HG02884 (cell line): ENCODE results near the gene DAND5.

Experiments used
- ATAC-seq: cut with Tn5 transposase; IDR thresholded peaks from one replicate; pipeline ENCODE4 v1.9.1; 2021; ENCODE audit warnings: mild to moderate bottlenecking, moderate library complexity; ENCODE audit not compliant: unreplicated experiment

The DAND5 gene

DNA sequence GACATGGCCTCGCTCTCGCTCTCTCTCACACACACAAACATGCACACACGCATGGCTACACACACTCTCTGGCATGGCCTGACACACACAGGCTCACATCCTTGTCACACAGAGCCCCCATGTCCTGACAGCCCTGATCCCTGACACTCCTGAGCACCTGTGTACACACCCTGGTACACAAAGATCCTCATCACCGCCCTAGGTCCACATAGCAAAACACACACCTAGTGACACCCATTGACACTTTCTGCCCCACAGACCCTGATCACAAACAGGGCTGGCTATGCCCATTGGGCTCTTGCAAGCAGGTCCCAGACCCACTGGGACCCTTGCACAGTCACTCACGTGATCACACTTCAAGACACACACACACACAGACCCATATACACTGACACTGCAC is 21.9 kb downstream of the DAND5 start:
- no peak for ATAC-seq

DNA sequence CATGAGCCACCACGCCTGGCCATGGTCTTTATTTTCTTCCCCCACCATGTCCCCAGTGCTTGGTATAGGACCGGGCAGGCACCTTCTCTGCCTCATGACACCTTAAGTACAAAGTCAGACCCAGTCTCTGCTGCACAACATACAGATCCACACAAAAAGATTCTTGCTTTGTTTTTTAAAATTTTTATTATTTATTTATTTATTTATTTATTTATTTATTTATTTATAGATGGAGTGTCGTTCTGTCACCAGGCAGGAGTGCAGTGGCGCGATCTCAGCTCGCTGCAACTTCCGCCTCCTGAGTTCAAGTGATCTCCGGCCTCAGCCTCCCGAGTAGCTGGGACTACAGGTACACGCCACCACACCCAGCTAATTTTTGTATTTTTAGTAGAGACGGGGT is 23.4 kb downstream of the DAND5 start:
- ATAC-seq = no peak

DNA sequence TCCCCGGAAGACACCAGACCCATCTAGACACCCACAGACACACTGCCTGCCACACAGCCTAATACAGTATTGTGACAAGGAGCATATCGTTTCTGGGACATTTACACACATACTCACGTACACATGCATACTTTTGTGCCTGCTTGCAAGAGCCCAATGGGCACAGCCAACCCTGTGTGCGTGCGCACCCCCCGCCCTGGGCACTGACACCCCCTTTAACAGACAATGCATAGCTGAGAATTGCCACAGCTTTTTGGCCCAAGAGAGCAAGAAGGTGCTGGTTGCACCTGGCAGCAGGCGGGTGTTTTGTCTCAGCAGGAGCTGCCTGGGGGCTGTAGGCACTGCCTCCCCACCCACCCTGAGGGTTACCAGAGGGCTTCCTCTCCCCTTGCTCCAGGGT is 24.2 kb downstream of the DAND5 start:
- ATAC-seq = no peak

DNA sequence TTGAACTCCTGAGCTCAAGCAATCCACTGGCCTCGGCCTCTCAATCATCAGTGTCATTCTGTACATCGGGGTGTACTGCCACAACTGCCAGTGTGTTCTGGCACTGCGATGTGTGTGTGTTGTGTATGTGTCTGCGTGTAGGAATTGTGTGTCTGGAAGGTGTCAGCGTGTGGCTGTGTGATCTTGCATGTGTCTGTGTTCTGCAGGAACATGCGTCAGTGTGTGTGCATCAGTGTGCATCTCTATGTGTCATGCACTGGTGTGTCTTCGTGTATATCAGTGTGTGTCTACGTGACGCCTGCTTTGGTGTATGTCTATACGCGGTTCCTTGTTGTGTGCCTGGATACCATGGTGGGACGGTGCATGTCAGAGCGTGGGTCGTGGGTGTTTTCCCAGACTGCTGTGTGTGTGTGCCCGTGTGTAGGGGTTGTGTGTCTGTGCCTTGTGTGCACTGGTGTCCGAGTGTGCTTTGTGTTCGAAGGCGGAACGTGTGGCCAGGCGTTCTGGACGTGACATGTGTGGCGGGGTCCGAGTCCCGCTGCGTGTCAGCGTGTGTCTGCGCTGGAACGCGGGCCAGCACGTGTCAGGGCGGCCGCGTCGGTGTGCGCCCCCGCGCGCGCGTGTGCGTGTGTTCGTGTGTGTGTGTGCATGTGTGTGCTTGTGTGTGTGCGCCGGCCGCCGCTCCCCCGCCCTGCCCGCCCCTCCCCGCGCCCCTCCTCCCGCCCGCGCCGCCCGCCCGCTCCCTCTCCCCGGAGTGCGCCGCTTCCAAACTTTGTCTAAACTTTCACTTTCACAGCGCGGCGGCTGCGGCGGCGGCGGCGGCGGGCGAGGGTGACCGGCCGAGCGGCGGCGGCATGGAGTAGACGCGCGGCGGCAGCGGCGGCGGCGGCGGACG is 25.6 kb downstream of the DAND5 start, which contains the start of gene NFIX:
NFIX (plus strand) TSS at position 775 of the 895 bp plus-strand sequence. CDS start 363 bp downstream, outside the sequence.
- ATAC-seq = no peak

DNA sequence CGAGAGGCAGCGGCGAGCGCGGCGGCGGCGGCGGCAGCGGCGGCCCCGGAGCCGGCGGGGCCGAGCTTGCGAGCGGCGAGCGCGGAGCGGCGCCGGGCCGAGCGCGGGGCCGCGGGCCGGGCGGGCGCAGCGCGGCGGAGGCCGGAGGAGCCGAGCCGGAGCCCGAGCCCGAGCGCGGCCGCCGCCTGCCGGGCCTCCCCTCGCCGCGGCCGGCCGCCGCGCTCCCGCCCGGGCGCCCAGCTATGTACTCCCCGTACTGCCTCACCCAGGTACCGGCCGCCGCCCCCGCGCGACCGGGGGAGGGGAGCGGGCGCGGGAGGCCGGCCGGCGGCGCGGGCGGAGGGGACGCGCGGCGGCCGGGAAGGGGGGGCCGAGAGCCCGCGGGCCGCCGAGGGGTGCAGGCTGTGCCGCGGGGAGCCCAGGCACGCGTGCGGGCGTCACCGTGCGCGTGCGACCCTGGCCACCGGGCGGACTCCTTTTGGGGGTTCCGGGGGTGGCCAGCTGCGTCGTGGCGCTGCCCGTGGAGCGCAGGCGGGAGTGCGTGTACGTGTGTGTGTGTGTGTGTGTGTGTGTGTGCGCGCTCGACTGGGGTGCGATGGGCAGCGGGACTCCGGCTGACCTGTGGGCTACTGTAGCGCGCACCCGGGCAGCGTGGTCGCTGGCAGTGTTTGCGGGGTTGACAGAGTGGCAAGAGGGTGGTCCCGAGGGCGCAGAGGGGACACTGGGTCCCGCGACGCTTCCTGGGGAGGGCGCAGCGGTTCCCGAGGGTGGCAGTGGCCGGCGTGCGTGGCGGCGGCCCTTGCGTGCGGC is 26.4 kb downstream of the DAND5 start:
- no peak for ATAC-seq

DNA sequence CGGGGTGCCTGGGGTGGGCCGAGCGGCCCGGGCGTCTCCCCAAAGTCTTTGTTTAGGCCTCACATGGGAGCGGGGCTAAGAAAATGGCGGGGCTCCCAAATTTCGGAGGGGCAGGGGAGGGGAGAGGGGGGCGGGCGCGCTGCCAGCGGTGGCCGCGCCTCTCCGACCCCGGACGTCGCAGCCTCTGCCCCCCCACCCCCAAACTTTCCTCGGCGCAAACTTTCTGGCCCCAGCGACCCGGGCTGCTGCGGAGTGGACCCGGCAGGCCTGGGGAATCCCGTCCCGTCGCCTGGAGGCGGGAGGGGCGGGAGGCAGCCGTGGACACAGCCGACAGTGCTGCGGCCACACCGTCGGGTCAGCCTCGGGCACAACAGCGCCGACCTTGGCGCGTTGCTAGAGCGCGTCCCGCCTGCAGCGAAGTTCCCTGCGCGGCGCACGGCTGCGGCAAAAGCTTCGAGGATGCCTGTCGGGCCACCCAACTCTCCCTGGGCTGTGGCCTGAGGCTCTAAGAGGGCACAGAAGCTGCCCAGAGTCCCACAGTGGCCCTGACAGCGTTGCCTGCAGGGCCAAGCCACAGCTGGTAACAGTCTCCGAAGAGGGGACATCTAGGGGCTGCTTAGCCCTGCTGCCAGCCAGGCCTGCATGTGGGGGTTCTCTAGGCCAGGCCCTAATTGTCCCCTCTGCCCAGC is 27.2 kb downstream of the DAND5 start:
- no peak for ATAC-seq

DNA sequence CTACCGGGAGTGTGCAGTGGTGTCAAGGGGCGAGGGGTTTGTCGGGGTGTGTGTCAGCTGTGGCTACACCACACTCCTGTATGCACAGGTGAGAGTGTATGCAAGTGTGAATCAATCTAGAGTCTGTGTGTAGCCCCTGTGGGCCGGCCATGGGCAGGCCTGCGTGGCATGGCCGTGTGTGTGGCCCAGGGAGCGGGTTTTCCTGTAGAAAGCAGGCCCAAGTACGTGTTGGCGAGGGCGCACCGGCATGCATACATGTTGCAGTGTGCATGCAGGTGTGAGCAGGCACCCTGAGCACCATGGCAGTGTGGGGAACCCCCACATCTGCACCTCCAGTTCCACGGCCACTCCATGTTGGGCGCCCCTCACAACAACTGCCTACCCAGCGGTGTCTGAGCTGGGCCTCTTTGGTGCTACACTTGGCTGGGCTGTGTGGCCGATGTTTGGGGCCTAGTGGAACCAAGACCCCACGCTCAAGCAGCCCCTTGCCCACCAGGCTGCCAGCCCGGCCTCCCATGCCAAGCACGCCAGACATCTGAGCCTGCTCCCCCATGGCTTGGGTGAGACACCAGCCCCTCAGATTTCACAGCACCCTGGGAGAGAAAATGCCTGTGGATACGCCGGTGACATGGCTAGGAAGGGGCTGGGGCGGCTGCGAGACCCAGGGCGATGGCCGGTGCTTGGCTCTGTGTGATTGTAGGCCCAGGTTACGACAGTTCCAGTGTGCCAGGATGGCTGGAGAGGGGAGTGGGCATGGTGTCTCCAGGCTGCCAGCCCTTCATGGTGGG is 28.0 kb downstream of the DAND5 start:
- ATAC-seq = no peak

DNA sequence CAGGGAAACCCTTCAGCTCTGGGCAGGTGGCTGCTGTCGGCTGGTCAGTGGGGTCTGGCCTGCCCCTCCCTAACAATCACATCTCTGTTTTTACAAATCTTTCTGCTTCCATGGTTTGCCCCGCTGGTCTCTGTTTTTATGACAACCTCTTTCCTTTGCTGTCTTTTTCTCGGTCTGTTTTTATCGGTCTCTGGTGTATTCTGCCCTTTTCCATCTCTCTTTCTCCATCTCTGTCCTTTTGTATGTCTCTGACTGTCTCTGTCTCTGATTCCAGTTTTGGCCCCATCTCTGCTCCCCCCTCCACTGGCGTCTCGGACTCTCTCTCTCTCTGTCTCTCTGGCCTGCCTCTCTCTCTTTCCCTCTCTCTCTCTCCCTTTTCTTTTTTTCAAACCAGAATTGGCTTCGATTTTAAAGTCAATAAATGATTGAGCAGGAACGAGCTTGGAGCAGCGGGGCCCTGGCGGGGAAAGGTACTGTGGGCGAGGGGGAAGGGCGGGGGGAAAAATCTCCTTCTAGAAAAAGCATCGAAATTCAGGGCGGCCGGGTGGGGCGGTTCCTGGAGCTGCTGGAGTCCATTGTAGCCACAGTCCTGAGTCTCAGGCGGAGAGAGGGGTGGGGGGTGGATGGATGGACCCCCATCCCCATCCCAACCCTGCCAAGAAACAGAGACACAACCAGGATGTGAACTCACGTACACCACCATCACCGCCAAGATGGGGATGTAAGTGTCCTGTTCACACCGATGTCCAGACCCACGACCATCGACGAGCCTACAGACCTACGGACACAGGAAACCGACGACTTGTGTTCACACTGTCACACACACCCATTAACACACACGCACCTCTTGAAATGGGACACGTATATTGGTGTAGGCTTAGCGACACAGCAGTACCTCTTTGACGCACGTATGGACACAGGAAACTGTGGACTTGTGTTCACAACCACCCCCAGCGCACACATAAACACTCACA is 28.9 kb downstream of the DAND5 start:
- ATAC-seq = no peak

DNA sequence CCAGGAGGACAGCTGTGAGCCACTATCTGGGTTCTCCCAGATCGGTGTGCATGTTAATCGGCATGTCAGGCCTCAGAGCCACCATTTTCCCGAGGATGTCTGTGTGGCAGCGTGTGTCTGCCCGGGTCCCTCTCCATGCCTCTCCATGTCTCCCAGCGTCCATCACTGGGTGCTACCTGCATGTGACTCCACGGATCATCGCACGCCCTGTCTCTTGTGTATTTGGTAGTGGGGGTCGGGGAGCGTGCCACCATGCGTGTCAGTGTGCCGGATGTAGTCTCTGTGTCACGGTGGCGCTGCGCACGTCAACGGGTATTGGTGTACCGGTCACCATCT is 31.8 kb downstream of the DAND5 start:
- ATAC-seq = no peak

DNA sequence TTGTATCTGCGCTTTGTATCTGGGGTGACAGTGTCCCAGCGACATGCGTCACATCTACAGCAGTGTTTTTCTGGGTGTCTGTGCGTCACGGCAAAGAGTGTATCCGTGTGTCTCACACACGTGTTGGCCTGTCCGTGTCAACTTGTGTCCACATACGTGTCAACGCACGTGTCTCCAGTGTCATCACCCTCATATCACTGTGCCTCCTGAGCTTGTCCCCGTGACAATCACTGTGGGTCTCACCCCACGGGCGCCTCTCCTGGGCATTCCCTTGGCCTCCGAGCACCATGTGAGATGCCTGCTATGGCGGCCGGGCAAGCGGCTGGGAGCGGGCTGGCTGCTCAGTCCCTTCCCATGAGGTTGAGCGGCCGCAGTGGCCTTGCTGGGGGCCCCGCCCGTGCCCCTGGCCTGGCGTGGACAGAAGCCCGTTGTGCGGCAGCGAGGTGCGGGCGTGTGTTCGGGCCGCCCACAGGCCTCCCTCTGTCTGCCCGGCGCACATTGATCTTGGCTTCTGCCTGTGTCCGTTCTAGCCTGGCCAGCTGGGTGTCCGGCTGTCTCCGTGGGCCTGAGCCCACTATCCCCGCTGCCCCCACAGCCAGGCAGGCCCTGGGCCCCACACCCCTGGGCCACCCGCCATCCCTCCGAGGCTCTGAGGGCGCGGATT is 32.3 kb downstream of the DAND5 start:
- no peak for ATAC-seq

DNA sequence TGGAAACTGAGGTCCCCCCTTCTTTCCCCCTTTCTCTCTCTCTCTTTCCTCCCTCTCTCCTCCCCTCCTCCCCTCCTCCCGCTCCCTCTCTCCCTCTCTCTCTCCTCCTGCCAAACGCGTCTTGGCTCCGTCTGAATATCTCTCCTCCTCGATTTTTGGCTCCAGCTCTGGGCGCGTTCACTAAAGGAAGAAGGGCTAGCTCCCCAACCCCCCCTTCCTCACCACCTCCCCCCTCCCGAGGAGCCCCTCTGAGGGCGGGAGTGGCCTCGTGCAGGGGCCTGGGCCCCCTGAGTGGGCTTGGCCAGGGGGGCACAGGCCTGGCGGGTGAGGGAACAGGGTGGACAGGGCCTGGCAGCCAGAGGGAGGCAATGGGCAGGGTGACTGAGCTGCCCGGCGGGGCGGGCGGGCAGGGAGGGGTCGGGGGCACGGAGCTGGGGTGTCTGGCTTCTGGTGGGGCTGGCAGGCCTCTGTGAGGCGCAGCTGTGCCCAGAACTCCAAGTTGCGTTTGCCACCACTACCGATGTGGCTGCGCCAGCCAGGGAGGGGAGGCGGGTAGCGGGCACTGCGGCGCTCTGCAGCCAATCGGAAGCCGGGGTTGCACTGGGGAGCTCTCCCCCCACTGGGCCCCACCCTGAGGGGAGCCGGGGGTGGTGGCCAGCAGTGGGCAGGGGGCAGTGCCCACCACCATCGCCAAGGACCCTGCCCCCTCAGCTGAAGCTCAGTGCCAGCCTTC is 33.0 kb downstream of the DAND5 start:
- ATAC-seq = no peak

DNA sequence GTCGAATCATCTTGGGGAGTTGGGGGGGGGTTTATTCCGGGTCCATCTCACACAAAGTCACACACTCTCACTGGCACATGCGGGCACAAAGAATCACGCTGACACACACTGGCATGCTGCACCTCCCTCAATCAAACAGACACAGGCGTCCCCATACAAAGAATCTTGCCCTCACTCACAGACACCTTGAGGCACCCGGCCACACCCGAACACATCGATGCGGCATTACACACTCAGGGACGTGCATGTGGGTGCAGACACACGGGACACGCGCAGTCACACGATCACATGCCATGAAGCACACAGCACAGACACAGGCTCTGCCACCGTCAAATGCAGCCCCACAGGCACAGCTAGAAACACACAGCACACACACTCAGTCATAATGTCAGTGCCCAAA is 33.7 kb downstream of the DAND5 start:
- ATAC-seq = no peak

DNA sequence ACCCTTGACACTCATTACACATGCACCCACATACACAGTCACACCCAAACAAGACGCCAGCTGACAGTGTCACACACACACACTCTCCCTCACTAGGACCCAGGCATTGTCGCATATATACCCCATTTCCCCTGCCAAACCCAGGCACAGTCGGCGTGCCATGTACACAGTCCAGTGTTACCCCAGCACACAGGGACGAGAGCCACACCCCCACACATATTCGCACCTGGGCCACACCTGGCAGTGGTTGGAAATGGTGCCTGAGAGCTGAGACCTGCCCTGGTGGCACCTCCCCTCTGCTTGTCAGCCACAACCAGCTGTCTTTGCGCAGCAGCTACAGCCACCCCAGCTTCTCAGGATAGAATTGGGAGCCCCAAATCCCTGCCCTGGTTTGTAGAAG is 34.9 kb downstream of the DAND5 start:
- ATAC-seq = no peak

DNA sequence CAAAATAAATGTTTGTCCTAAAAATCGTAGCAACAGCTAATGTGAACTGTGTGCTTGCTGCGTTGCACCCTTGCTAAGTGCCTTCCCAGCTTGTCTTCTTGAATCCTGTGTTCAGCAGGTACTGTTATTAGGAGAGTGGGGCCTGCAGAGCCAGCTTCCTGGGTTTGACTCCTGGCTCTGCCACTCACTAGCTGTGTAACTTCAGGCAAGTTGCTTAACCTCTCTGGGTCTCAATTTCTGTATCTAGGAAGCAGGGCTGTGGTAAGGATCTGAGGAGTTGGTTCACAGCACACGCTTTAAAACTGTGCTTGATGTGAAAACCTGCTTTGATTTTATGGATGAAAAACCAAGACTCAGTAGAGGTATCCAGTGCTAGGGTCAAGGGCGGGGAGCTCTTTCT is 35.9 kb downstream of the DAND5 start:
- ATAC-seq = no peak

DNA sequence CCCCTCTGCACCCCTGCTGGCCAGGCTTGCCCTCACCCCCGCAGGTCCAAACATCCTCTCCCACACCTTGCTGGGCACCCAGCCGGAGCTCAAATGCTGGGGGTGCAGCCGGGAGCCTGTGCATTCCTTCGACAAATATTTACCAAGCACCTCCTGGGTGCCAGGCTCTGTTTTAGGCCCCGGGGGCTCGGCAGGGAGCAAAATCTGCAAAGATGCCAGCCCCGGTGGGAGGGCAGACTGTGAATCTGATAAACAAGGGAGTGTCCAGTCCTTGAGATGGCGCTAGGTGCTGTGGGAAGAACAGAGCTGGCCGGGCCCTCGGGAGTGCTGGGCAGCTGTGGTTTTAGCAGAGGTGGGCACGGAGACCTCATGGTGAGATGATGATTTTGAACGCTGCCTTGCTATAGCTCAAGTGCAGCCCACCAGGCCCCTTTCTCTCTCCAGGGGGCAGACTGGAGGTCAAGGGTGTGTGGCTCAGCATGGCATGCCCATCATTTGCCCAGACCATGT is 36.5 kb downstream of the DAND5 start:
- no peak for ATAC-seq

DNA sequence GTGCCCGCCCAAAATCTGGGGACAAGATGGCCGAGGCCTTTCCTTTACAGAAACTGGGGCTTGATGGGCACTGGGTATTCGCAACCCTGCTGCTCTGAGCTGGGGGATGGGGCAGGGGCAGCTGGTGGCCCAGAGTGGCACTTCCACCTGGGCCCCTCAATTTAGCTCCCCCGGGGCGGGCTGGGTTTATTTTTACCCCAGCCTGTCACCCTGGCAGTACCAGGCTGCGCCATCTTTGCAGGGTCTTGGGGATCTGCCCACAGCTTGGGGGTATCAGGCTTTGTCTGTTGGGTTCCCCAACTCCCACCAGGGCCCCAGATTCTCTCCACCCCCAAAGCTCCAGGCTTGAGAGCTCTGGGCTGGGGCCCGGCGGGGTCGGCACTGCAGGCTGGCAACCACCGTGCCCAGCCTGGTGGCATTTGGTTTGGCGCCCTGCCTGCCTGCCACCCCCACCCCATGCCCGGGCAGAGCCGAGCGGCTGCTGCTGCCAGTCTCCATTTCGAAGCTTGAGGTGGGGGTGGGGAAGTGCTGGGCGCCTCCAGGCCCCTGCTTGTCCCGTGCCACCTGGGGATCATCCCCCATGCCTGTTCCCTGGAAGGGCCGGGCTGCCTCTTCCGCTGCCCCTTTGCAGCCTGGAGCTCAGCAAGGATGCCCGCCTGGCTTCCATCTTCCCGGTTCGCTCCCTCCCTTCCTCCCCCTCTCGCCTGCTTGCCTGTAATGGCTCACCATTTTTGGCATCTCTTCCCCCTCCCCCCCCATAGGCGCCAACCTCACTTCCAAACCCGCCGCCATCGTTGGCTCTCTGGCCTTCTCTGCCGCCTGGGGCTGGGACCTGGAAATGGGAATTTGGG is 37.3 kb downstream of the DAND5 start:
- ATAC-seq = no peak
